ENCODE measurements around the gene FNDC1. TPM values are rescaled to one million over a fixed set of nuclear protein-coding genes. Genes with fewer than 3 reads are reported as not detected.
A peak's percentile ranks its signal among the peaks of the same experiment; 100 is the strongest.

FNDC1 gene
- total RNA-seq, 4 donors from 2014 or later: 0.27 to 9.9 (median 1.5) TPM

GRCh38 chr6:159213405-159213804 lies 44.2 kb downstream of the FNDC1 start:
- 86% methylated on average over 3 of the region's 3 CpGs; no CpG with 5 or more reads in 1 of the 2 donors for WGBS, 2 donors (ENCODE audit: low coverage in 1 of 2)
- Histone ChIP-seq H3K27ac (no peak overlapping the region), H3K27me3 (no peaks in the 10 kb centered on the region), H3K9me3 (no peaks in the 10 kb centered on the region), H3K36me3 (no peaks in the 10 kb centered on the region), H3K4me1 (no peaks in the 10 kb centered on the region), H3K4me3 (no peak overlapping the region)
- no peak for TF ChIP-seq POLR2AphosphoS5 (IDR thresholded peaks at IDR 0.05)
- no peak for ATAC-seq

GRCh38 chr6:159214281-159214680 lies 45.1 kb downstream of the FNDC1 start:
- no peak overlapping the region for H3K27ac ChIP-seq
- no peaks in the 10 kb centered on the region for H3K36me3 ChIP-seq
- no peaks in the 10 kb centered on the region for H3K9me3 ChIP-seq
- no peaks in the 10 kb centered on the region for H3K27me3 ChIP-seq
- WGBS, 2 donors (ENCODE audit: low coverage in 1 of 2): 26 to 31% methylated on average over 2 of the region's 2 CpGs
- no peak for ATAC-seq
- no peak overlapping the region for H3K4me3 ChIP-seq
- H3K4me1 ChIP-seq: no peaks in the 10 kb centered on the region
- TF ChIP-seq POLR2A (IDR thresholded peaks at IDR 0.05): no peak
- no peak for TF ChIP-seq EP300 (IDR thresholded peaks at IDR 0.05)
- TF ChIP-seq POLR2AphosphoS5 (IDR thresholded peaks at IDR 0.05): no peak
- TF ChIP-seq, protein P1, sequence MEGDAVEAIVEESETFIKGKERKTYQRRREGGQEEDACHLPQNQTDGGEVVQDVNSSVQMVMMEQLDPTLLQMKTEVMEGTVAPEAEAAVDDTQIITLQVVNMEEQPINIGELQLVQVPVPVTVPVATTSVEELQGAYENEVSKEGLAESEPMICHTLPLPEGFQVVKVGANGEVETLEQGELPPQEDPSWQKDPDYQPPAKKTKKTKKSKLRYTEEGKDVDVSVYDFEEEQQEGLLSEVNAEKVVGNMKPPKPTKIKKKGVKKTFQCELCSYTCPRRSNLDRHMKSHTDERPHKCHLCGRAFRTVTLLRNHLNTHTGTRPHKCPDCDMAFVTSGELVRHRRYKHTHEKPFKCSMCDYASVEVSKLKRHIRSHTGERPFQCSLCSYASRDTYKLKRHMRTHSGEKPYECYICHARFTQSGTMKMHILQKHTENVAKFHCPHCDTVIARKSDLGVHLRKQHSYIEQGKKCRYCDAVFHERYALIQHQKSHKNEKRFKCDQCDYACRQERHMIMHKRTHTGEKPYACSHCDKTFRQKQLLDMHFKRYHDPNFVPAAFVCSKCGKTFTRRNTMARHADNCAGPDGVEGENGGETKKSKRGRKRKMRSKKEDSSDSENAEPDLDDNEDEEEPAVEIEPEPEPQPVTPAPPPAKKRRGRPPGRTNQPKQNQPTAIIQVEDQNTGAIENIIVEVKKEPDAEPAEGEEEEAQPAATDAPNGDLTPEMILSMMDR (IDR thresholded peaks at IDR 0.05): no peak

GRCh38 chr6:159217595-159218275 lies 48.5 kb downstream of the FNDC1 start:
- no peaks in the 10 kb centered on the region for H3K4me1 ChIP-seq
- no peak overlapping the region for H3K27ac ChIP-seq
- H3K36me3 ChIP-seq: no peaks in the 10 kb centered on the region
- no peaks in the 10 kb centered on the region for H3K27me3 ChIP-seq
- H3K9me3 ChIP-seq: no peaks in the 10 kb centered on the region
- TF ChIP-seq, protein P1 (IDR thresholded peaks at IDR 0.05): peak in 2 of 4 experiments; percentile 13 to 43
- no peak for TF ChIP-seq EP300 (IDR thresholded peaks at IDR 0.05)
- no peak for TF ChIP-seq POLR2A (IDR thresholded peaks at IDR 0.05)
- no peak for ATAC-seq
- WGBS, 2 donors (ENCODE audit: low coverage in 1 of 2): 85 to 86% methylated on average over 8 of the region's 17 CpGs
- no peak overlapping the region for H3K4me3 ChIP-seq

- no peak for ATAC-seq
- TF ChIP-seq POLR2A (IDR thresholded peaks at IDR 0.05) (no peak), POLR2AphosphoS5 (IDR thresholded peaks at IDR 0.05) (no peak), EP300 (IDR thresholded peaks at IDR 0.05) (no peak)
- TF ChIP-seq, protein P1 (IDR thresholded peaks at IDR 0.05): no peak
- H3K9me3 ChIP-seq: no peaks in the 10 kb centered on the region
- H3K36me3 ChIP-seq: no peaks in the 10 kb centered on the region
- no peaks in the 10 kb centered on the region for H3K4me1 ChIP-seq
- no peaks in the 10 kb centered on the region for H3K27me3 ChIP-seq
- H3K4me3 ChIP-seq: no peak overlapping the region
- H3K27ac ChIP-seq: no peak overlapping the region
- 64 to 71% methylated on average over 5 of the region's 5 CpGs for WGBS, 2 donors (ENCODE audit: low coverage in 1 of 2)
These were observed 50.9 kb downstream of the FNDC1 start for GRCh38 chr6:159220093-159220492.

GRCh38 chr6:159221486-159222170 lies 52.4 kb downstream of the FNDC1 start:
- TF ChIP-seq, protein P1 (IDR thresholded peaks at IDR 0.05): no peak
- ATAC-seq: no peak
- Histone ChIP-seq H3K4me1 (no peaks in the 10 kb centered on the region), H3K4me3 (no peak overlapping the region), H3K27ac (no peak overlapping the region), H3K27me3 (no peaks in the 10 kb centered on the region), H3K9me3 (no peaks in the 10 kb centered on the region), H3K36me3 (no peaks in the 10 kb centered on the region)
- WGBS, 2 donors (ENCODE audit: low coverage in 1 of 2): 73 to 74% methylated on average over 4 to 12 of the region's 12 CpGs
